ENCODE results near the gene PFN1.

DNA sequence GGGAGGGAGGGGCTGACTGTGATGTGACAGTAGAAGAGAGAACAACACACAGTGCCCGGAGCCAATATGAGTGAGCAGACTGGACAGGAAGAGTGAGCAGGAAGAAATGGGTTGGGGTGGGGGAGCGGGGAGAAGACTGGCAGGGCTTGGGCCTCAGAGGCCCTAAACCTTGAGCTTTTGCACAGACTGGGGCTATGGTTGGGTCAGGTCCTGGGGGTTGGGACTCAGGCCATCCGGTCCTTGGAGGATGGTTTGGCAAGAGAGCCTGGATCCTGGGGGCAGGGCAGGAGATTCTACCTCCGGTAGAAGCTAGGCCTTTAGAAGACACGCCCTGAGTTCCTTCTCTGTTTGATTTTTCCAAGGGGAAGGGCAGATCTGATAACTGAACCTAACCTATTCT is 38.1 kb upstream of the PFN1 start:
- TF ChIP-seq SMC3 (IDR thresholded peaks at IDR 0.05; ENCODE audit: borderline replicate concordance, low read length): no peak
- TF ChIP-seq YBX1 (IDR thresholded peaks at IDR 0.05): no peak
- TF ChIP-seq MYC (IDR thresholded peaks at IDR 0.05; ENCODE audit: insufficient read depth, insufficient read length, insufficient replicate concordance, low read length, severe bottlenecking): no peak
- TF ChIP-seq, protein P1, sequence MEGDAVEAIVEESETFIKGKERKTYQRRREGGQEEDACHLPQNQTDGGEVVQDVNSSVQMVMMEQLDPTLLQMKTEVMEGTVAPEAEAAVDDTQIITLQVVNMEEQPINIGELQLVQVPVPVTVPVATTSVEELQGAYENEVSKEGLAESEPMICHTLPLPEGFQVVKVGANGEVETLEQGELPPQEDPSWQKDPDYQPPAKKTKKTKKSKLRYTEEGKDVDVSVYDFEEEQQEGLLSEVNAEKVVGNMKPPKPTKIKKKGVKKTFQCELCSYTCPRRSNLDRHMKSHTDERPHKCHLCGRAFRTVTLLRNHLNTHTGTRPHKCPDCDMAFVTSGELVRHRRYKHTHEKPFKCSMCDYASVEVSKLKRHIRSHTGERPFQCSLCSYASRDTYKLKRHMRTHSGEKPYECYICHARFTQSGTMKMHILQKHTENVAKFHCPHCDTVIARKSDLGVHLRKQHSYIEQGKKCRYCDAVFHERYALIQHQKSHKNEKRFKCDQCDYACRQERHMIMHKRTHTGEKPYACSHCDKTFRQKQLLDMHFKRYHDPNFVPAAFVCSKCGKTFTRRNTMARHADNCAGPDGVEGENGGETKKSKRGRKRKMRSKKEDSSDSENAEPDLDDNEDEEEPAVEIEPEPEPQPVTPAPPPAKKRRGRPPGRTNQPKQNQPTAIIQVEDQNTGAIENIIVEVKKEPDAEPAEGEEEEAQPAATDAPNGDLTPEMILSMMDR (IDR thresholded peaks at IDR 0.05 in 2 of 3, conservative IDR thresholded peaks at IDR 0.05 in 1 of 3; ENCODE audit: control insufficient read depth in 2 of 3, extremely low read depth in 1 of 3, insufficient read depth in 1 of 3, low read depth in 3 of 3, low read length in 3 of 3): no peak
- no peak for TF ChIP-seq TARDBP (IDR thresholded peaks at IDR 0.05; ENCODE audit: borderline replicate concordance)
- no peak for TF ChIP-seq RBBP5 (conservative IDR thresholded peaks at IDR 0.05)
- no peak for TF ChIP-seq TBL1XR1 (IDR thresholded peaks at IDR 0.05; ENCODE audit: low read depth, low read length)
- no peak for TF ChIP-seq CREM (IDR thresholded peaks at IDR 0.05; ENCODE audit: low read depth)
- TF ChIP-seq, protein P2, sequence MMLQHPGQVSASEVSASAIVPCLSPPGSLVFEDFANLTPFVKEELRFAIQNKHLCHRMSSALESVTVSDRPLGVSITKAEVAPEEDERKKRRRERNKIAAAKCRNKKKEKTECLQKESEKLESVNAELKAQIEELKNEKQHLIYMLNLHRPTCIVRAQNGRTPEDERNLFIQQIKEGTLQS (IDR thresholded peaks at IDR 0.05; ENCODE audit: borderline replicate concordance, extremely low read depth, low read depth, low read length): no peak
- no peak for TF ChIP-seq BCL11A (IDR thresholded peaks at IDR 0.05; ENCODE audit: low read depth, low read length)

Measured in GM12878 (cell line).